ENCODE measurements around the gene SLC8A1. TPM values are rescaled to one million over a fixed set of nuclear protein-coding genes. Genes with fewer than 3 reads are reported as not detected.

SLC8A1 gene
- total RNA-seq, 2 donors from 2014 or later, result 4.7 to 6.3 TPM

- no peak overlapping the region for H3K27ac Mint-ChIP-seq
- no peak overlapping the region for H3K27ac ChIP-seq (ENCODE audit: low read depth, low read length)
- H3K4me3 ChIP-seq (ENCODE audit: low read length), result no peak overlapping the region
- no peaks in the 10 kb centered on the region for H3K27me3 ChIP-seq (ENCODE audit: control insufficient read depth, insufficient read depth, low read length, poor library complexity, severe bottlenecking)
- H3K4me1 ChIP-seq (ENCODE audit: control insufficient read depth, insufficient read depth, low read length), result no peaks in the 10 kb centered on the region
- H3K36me3 ChIP-seq (ENCODE audit: control insufficient read depth, insufficient read depth, low read length), result no peaks in the 10 kb centered on the region
- no peaks in the 10 kb centered on the region for H3K27me3 Mint-ChIP-seq (ENCODE audit: insufficient read depth)
- H3K4me3 Mint-ChIP-seq, result no peak overlapping the region
- H3K9me3 ChIP-seq (ENCODE audit: control insufficient read depth, low read length), result no peaks in the 10 kb centered on the region
- no peaks in the 10 kb centered on the region for H3K9me3 Mint-ChIP-seq
- no peaks in the 10 kb centered on the region for H3K36me3 Mint-ChIP-seq (ENCODE audit: low read depth)
- TF ChIP-seq CTCF (conservative IDR thresholded peaks at IDR 0.05), result no peak
- DNase-seq, result no peak
- 100% methylated on average over 1 to 2 of the region's 4 CpGs for WGBS, 2 experiments (ENCODE audit: insufficient coverage in 1 of 2, insufficient read length in 1 of 2)
- H3K4me1 Mint-ChIP-seq, result peaks cover 15% of the 10 kb centered on the region
- no peak overlapping the region for H3K9ac ChIP-seq (ENCODE audit: extremely low read depth, low read length, poor library complexity, severe bottlenecking)
These were observed 342.5 kb downstream of the SLC8A1 start for GRCh38 chr2:40109381-40109780.

GRCh38 chr2:40108851-40109250 is 343.0 kb downstream of the SLC8A1 start:
- no peak overlapping the region for H3K27ac Mint-ChIP-seq
- H3K36me3 Mint-ChIP-seq (ENCODE audit: low read depth), result no peaks in the 10 kb centered on the region
- H3K27ac ChIP-seq (ENCODE audit: low read depth, low read length), result no peak overlapping the region
- no peaks in the 10 kb centered on the region for H3K4me1 ChIP-seq (ENCODE audit: control insufficient read depth, insufficient read depth, low read length)
- no peaks in the 10 kb centered on the region for H3K27me3 Mint-ChIP-seq (ENCODE audit: insufficient read depth)
- 80 to 88% methylated on average over 1 to 4 of the region's 4 CpGs for WGBS, 2 experiments (ENCODE audit: insufficient coverage in 1 of 2, insufficient read length in 1 of 2)
- no peak for DNase-seq
- no peak for TF ChIP-seq CTCF (conservative IDR thresholded peaks at IDR 0.05)
- H3K4me3 Mint-ChIP-seq, result no peak overlapping the region
- H3K9me3 ChIP-seq (ENCODE audit: control insufficient read depth, low read length), result no peaks in the 10 kb centered on the region
- no peaks in the 10 kb centered on the region for H3K27me3 ChIP-seq (ENCODE audit: control insufficient read depth, insufficient read depth, low read length, poor library complexity, severe bottlenecking)
- no peak overlapping the region for H3K4me3 ChIP-seq (ENCODE audit: low read length)
- H3K9me3 Mint-ChIP-seq, result no peaks in the 10 kb centered on the region
- H3K9ac ChIP-seq (ENCODE audit: extremely low read depth, low read length, poor library complexity, severe bottlenecking), result no peak overlapping the region
- peaks cover 15% of the 10 kb centered on the region for H3K4me1 Mint-ChIP-seq
- no peaks in the 10 kb centered on the region for H3K36me3 ChIP-seq (ENCODE audit: control insufficient read depth, insufficient read depth, low read length)

GRCh38 chr2:40106061-40106460 is 345.8 kb downstream of the SLC8A1 start:
- H3K4me1 Mint-ChIP-seq, result peaks cover 32% of the 10 kb centered on the region
- Histone ChIP-seq H3K36me3 (ENCODE audit: control insufficient read depth, insufficient read depth, low read length) (no peaks in the 10 kb centered on the region), H3K4me3 (ENCODE audit: low read length) (no peak overlapping the region), H3K4me1 (ENCODE audit: control insufficient read depth, insufficient read depth, low read length) (peaks cover 4% of the 10 kb centered on the region), H3K27ac (ENCODE audit: low read depth, low read length) (no peak overlapping the region), H3K9me3 (ENCODE audit: control insufficient read depth, low read length) (no peaks in the 10 kb centered on the region), H3K27me3 (ENCODE audit: control insufficient read depth, insufficient read depth, low read length, poor library complexity, severe bottlenecking) (no peaks in the 10 kb centered on the region), H3K9ac (ENCODE audit: extremely low read depth, low read length, poor library complexity, severe bottlenecking) (no peak overlapping the region)
- no peaks in the 10 kb centered on the region for H3K36me3 Mint-ChIP-seq (ENCODE audit: low read depth)
- no peaks in the 10 kb centered on the region for H3K27me3 Mint-ChIP-seq (ENCODE audit: insufficient read depth)
- H3K9me3 Mint-ChIP-seq, result no peaks in the 10 kb centered on the region
- no peak for DNase-seq
- no peak overlapping the region for H3K4me3 Mint-ChIP-seq
- WGBS, 2 experiments (ENCODE audit: insufficient coverage in 1 of 2, insufficient read length in 1 of 2), result 87 to 100% methylated on average over 2 of the region's 2 CpGs
- no peak for TF ChIP-seq CTCF (conservative IDR thresholded peaks at IDR 0.05)
- no peak overlapping the region for H3K27ac Mint-ChIP-seq
